ENCODE data around the gene AFP. TPM values are rescaled to one million over a fixed set of nuclear protein-coding genes. Genes with fewer than 3 reads are reported as not detected.

Gene AFP
- total RNA-seq, 1 donor from 2014 or later: not detected

- DNase-seq (ENCODE audit: low read depth, low spot score): no peak
These were observed 22.4 kb downstream of the AFP start for GRCh38 chr4:73458184-73459047.

- no peak for DNase-seq (ENCODE audit: low read depth, low spot score)
These were observed 23.0 kb downstream of the AFP start for GRCh38 chr4:73459048-73459421.

GRCh38 chr4:73460913-73461522, 25.0 kb downstream of the AFP start:
- no peak for DNase-seq (ENCODE audit: low read depth, low spot score)

GRCh38 chr4:73468170-73468569, 32.1 kb downstream of the AFP start:
- DNase-seq (ENCODE audit: low read depth, low spot score): no peak

- DNase-seq (ENCODE audit: low read depth, low spot score): no peak
These were observed 34.7 kb downstream of the AFP start for GRCh38 chr4:73470728-73471127.

GRCh38 chr4:73477176-73477575, 41.2 kb downstream of the AFP start:
- no peak for DNase-seq (ENCODE audit: low read depth, low spot score)

GRCh38 chr4:73479323-73479722, 43.3 kb downstream of the AFP start:
- no peak for DNase-seq (ENCODE audit: low read depth, low spot score)

- DNase-seq (ENCODE audit: low read depth, low spot score): no peak
These were observed 45.3 kb downstream of the AFP start, which contains the start of gene AFM for GRCh38 chr4:73481358-73481757. Gene AFM (plus strand): TSS chr4:73481745. CDS start chr4:73481776, 31 bp downstream.

GRCh38 chr4:73485085-73485484, 49.1 kb downstream of the AFP start:
- no peak for DNase-seq (ENCODE audit: low read depth, low spot score)

- DNase-seq (ENCODE audit: low read depth, low spot score): no peak
These were observed 49.6 kb downstream of the AFP start for GRCh38 chr4:73485596-73485995.

- DNase-seq (ENCODE audit: low read depth, low spot score): no peak
These were observed 50.5 kb downstream of the AFP start for GRCh38 chr4:73486497-73486896.

- no peak for DNase-seq (ENCODE audit: low read depth, low spot score)
These were observed 51.2 kb downstream of the AFP start for GRCh38 chr4:73487233-73487632.

- no peak for DNase-seq (ENCODE audit: low read depth, low spot score)
These were observed 64.2 kb downstream of the AFP start for GRCh38 chr4:73499996-73500765.

- DNase-seq (ENCODE audit: low read depth, low spot score): no peak
These were observed 65.7 kb downstream of the AFP start for GRCh38 chr4:73501664-73502265.

GRCh38 chr4:73505567-73505966, 69.5 kb downstream of the AFP start:
- no peak for DNase-seq (ENCODE audit: low read depth, low spot score)

Other genes starting within 250 kb of the AFP start
- gene ANKRD17, start 177.4 kb upstream of the AFP start, total RNA-seq: 48.4 and 65.3 TPM in 2 replicates
- not detected in 2 replicates for gene ALB, start 31.9 kb upstream of the AFP start, total RNA-seq
- gene AFM, start 45.5 kb downstream of the AFP start, total RNA-seq: not detected in 2 replicates
- not detected in 2 replicates for gene RASSF6, start 184.2 kb downstream of the AFP start, total RNA-seq

Measured in pulmonary artery endothelial cell (primary cell).